Measurements from ENCODE around the gene ZNF214. TPM values are rescaled to one million over a fixed set of nuclear protein-coding genes. Genes with fewer than 3 reads are reported as not detected.
"Not testable (repeated sequence)": the region's sequence is repeated elsewhere in the genome, so short reads cannot be mapped to it uniquely, and the experiment has no call there.

The ZNF214 gene
- total RNA-seq, 1 donor from 2014 or later = 7.9 TPM

- TF ChIP-seq, protein P1, sequence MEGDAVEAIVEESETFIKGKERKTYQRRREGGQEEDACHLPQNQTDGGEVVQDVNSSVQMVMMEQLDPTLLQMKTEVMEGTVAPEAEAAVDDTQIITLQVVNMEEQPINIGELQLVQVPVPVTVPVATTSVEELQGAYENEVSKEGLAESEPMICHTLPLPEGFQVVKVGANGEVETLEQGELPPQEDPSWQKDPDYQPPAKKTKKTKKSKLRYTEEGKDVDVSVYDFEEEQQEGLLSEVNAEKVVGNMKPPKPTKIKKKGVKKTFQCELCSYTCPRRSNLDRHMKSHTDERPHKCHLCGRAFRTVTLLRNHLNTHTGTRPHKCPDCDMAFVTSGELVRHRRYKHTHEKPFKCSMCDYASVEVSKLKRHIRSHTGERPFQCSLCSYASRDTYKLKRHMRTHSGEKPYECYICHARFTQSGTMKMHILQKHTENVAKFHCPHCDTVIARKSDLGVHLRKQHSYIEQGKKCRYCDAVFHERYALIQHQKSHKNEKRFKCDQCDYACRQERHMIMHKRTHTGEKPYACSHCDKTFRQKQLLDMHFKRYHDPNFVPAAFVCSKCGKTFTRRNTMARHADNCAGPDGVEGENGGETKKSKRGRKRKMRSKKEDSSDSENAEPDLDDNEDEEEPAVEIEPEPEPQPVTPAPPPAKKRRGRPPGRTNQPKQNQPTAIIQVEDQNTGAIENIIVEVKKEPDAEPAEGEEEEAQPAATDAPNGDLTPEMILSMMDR (conservative IDR thresholded peaks at IDR 0.05) = no peak
- DNase-seq (ENCODE audit: extremely low spot score, unreplicated experiment) = no peak
- no peaks in the 10 kb centered on the region for H3K27me3 Mint-ChIP-seq
- H3K27ac Mint-ChIP-seq = peak overlapping the region; percentile 67
- H3K4me3 Mint-ChIP-seq = peak overlapping the region; percentile 4
- peaks cover 4% of the 10 kb centered on the region for H3K9me3 Mint-ChIP-seq
- H3K36me3 Mint-ChIP-seq = no peaks in the 10 kb centered on the region
- H3K4me1 Mint-ChIP-seq (ENCODE audit: unreplicated experiment) = peaks cover 12% of the 10 kb centered on the region
These were observed 28.9 kb downstream of the ZNF214 start for GRCh38 chr11:6991227-6991626.

GRCh38 chr11:6988506-6988905, 31.6 kb downstream of the ZNF214 start:
- no peaks in the 10 kb centered on the region for H3K36me3 Mint-ChIP-seq
- no peaks in the 10 kb centered on the region for H3K27me3 Mint-ChIP-seq
- H3K4me1 Mint-ChIP-seq (ENCODE audit: unreplicated experiment) = peaks cover 12% of the 10 kb centered on the region
- TF ChIP-seq, protein P1 (conservative IDR thresholded peaks at IDR 0.05) = no peak
- DNase-seq (ENCODE audit: extremely low spot score, unreplicated experiment) = no peak
- no peak overlapping the region for H3K27ac Mint-ChIP-seq
- no peak overlapping the region for H3K4me3 Mint-ChIP-seq
- peaks cover 4% of the 10 kb centered on the region for H3K9me3 Mint-ChIP-seq

DNA sequence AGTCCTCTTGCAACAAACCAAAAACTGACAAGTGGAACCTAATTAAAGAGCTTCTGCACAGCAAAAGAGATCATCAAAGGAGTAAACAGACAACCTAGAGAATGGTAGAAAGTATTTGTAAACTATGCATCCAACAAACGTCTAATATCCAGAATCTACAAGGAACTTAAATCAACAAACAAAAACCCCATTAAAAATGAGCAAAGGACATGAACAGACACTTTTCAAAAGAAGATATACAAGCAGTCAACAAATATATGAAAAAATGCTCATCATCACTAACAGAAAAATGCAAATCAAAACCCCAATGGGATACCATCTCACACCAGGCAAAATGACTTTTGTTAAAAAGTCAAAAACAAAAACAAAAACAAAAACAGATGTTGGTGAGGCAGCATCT, 33.7 kb downstream of the ZNF214 start:
- no peak overlapping the region for H3K27ac Mint-ChIP-seq
- no peaks in the 10 kb centered on the region for H3K27me3 Mint-ChIP-seq
- no peaks in the 10 kb centered on the region for H3K4me1 Mint-ChIP-seq (ENCODE audit: unreplicated experiment)
- TF ChIP-seq, protein P1 (conservative IDR thresholded peaks at IDR 0.05) = no peak
- peaks cover 4% of the 10 kb centered on the region for H3K9me3 Mint-ChIP-seq
- no peak for DNase-seq (ENCODE audit: extremely low spot score, unreplicated experiment)
- no peaks in the 10 kb centered on the region for H3K36me3 Mint-ChIP-seq
- H3K4me3 Mint-ChIP-seq = no peak overlapping the region

DNA sequence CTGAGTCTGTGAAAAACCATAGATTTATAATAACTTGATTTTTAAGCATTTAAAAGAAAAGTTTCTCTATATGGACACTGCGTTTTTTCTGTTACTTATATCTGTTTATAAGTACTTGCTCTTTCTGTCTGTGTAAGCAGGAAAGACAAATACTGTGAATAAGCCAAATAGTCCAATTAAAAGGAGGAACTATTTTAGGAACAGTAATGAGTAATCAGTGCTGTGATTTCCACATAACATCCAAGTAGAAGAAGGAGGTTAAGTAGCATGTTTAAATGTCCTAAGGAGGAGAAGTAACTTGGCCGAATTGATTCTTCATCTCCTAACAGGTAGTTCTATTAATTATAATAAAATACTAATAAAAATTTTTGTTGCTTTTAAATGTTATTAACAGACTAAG, 40.8 kb downstream of the ZNF214 start:
- Mint-ChIP-seq H3K27me3 (no peaks in the 10 kb centered on the region), H3K9me3 (no peaks in the 10 kb centered on the region), H3K4me1 (ENCODE audit: unreplicated experiment) (no peaks in the 10 kb centered on the region), H3K36me3 (no peaks in the 10 kb centered on the region), H3K4me3 (no peak overlapping the region), H3K27ac (no peak overlapping the region)
- no peak for DNase-seq (ENCODE audit: extremely low spot score, unreplicated experiment)
- TF ChIP-seq, protein P1 (conservative IDR thresholded peaks at IDR 0.05) = no peak

GRCh38 chr11:6969854-6970253, 50.3 kb downstream of the ZNF214 start:
- not testable (repeated sequence) for H3K9me3 Mint-ChIP-seq; H3K4me1 Mint-ChIP-seq (ENCODE audit: unreplicated experiment); H3K27ac Mint-ChIP-seq; DNase-seq (ENCODE audit: extremely low spot score, unreplicated experiment); H3K27me3 Mint-ChIP-seq; H3K4me3 Mint-ChIP-seq; H3K36me3 Mint-ChIP-seq

- no peak overlapping the region for H3K27ac Mint-ChIP-seq
- no peaks in the 10 kb centered on the region for H3K27me3 Mint-ChIP-seq
- H3K36me3 Mint-ChIP-seq = no peaks in the 10 kb centered on the region
- DNase-seq (ENCODE audit: extremely low spot score, unreplicated experiment) = no peak
- TF ChIP-seq, protein P1 (conservative IDR thresholded peaks at IDR 0.05) = no peak
- no peak overlapping the region for H3K4me3 Mint-ChIP-seq
- no peaks in the 10 kb centered on the region for H3K9me3 Mint-ChIP-seq
- peaks cover 4% of the 10 kb centered on the region for H3K4me1 Mint-ChIP-seq (ENCODE audit: unreplicated experiment)
These were observed 51.3 kb downstream of the ZNF214 start for GRCh38 chr11:6968816-6969215.

Measured in type B pancreatic cell (in vitro differentiated cells).